Thoracic aorta (tissue), 2 donors: ENCODE results near the gene PRDM16. TPM values are rescaled to one million over a fixed set of nuclear protein-coding genes. Genes with fewer than 3 reads are reported as not detected.

Source experiments
- ATAC-seq: fragments of 150-250 bp; one replicate; pipeline ENCODE4 v1.8.0; 2017; ENCODE audit warnings: low read depth; ENCODE audit not compliant: insufficient number of reproducible peaks, low FRiP score
- DNase-seq: peaks from one replicate; pipeline ENCODE4 v3.0.0-alpha.2; 2020; ENCODE audit warnings: low spot score
- H3K27ac ChIP-seq, 2 donors: fragments of 200-600 bp; sonication (generic); 1 replicate in 1 of 2; 2 replicates in 1 of 2; pipeline ENCODE4 v1.5.1; 2016; ENCODE audit warnings: mild to moderate bottlenecking in 2 of 2, moderate library complexity in 2 of 2
- H3K27me3 ChIP-seq: fragments of 200-600 bp; sonication (generic); replicated peaks from 2 replicates; pipeline ENCODE4 v1.6.0; 2016; ENCODE audit warnings: mild to moderate bottlenecking; ENCODE audit not compliant: insufficient read depth
- H3K36me3 ChIP-seq: fragments of 200-600 bp; sonication (generic); one replicate; pipeline ENCODE4 v1.5.1; 2016
- H3K4me1 ChIP-seq, 2 donors: fragments of 200-600 bp; sonication (generic); 1 replicate in 1 of 2; 2 replicates in 1 of 2; pipeline versions ENCODE4 v1.5.1 to v1.6.0; 2016; ENCODE audit warnings: low read depth in 2 of 2, mild to moderate bottlenecking in 1 of 2; ENCODE audit not compliant: control insufficient read depth in 1 of 2
- H3K4me3 ChIP-seq: fragments of 200-600 bp; sonication (generic); 2 replicates; pipeline ENCODE4 v1.5.1; 2016; ENCODE audit warnings: mild to moderate bottlenecking
- H3K9me3 ChIP-seq: fragments of 200-600 bp; sonication (generic); 2 replicates; pipeline ENCODE4 v1.5.1; 2016
- total RNA-seq, 2 donors: library from RNA; depleted of rRNA; stranded (reverse); fragments of >200 nt; gene quantifications; one replicate each; pipeline versions ENCODE4 v1.1.0 to v1.2.3, GENCODE V29; 2016
- TF ChIP-seq, protein P1 (sequence below): fragments of 200-600 bp; sonication (generic); IDR thresholded peaks from one replicate; pipeline ENCODE4 v1.5.1; 2019; ENCODE audit warnings: antibody characterized with exemption

The PRDM16 gene
- total RNA-seq, 2 donors from 2014 or later: 68.9 to 85.4 TPM

- Histone ChIP-seq H3K4me3 (peak overlapping the region; percentile 6), H3K36me3 (no peaks in the 10 kb centered on the region), H3K4me1 (peaks cover 51 to 100% of the 10 kb centered on the region in 2 donors), H3K9me3 (no peaks in the 10 kb centered on the region), H3K27me3 (no peaks in the 10 kb centered on the region), H3K27ac (peak overlapping the region; percentile 95 to 97)
- TF ChIP-seq, protein P1, sequence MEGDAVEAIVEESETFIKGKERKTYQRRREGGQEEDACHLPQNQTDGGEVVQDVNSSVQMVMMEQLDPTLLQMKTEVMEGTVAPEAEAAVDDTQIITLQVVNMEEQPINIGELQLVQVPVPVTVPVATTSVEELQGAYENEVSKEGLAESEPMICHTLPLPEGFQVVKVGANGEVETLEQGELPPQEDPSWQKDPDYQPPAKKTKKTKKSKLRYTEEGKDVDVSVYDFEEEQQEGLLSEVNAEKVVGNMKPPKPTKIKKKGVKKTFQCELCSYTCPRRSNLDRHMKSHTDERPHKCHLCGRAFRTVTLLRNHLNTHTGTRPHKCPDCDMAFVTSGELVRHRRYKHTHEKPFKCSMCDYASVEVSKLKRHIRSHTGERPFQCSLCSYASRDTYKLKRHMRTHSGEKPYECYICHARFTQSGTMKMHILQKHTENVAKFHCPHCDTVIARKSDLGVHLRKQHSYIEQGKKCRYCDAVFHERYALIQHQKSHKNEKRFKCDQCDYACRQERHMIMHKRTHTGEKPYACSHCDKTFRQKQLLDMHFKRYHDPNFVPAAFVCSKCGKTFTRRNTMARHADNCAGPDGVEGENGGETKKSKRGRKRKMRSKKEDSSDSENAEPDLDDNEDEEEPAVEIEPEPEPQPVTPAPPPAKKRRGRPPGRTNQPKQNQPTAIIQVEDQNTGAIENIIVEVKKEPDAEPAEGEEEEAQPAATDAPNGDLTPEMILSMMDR: peak; percentile 26
- DNase-seq (no peak), ATAC-seq (no peak)
Observed at GRCh38 chr1:3119725-3120124, 50.7 kb downstream of the PRDM16 start.

DNA sequence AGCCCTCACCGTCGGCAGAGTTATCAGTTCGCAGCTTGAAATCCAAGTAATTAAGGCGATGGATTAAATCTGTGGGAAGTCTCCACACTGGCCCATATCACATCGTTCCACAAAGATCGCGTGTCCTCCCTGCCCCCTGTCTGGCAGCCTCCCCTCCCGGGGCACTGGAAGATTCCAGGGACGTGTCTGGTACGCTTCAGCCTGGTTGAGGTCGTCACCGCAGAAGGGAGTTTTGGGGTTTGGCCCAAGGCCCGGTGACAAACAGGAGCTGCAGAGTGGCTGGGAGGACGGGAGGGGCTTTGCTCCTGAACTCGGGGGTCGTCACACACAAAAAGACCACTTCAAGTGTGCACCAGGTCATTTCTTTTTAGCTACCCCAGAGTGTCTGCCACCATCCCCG, 51.1 kb downstream of the PRDM16 start:
- Histone ChIP-seq H3K4me1 (peaks cover 52 to 100% of the 10 kb centered on the region in 2 donors), H3K27ac (peak overlapping the region; percentile 95 to 97), H3K27me3 (no peaks in the 10 kb centered on the region), H3K4me3 (peak overlapping the region; percentile 6), H3K9me3 (no peaks in the 10 kb centered on the region), H3K36me3 (no peaks in the 10 kb centered on the region)
- DNase-seq (no peak), ATAC-seq (no peak)
- TF ChIP-seq, protein P1: no peak

- Histone ChIP-seq H3K4me1 (peaks cover 55 to 100% of the 10 kb centered on the region in 2 donors), H3K9me3 (no peaks in the 10 kb centered on the region), H3K36me3 (no peaks in the 10 kb centered on the region), H3K27ac (peak overlapping the region; percentile 95 to 97), H3K27me3 (no peaks in the 10 kb centered on the region), H3K4me3 (no peak overlapping the region)
- DNase-seq (no peak), ATAC-seq (no peak)
- TF ChIP-seq, protein P1: no peak
Observed at GRCh38 chr1:3120994-3121393, 52.0 kb downstream of the PRDM16 start.

GRCh38 chr1:3121401-3122210, 52.6 kb downstream of the PRDM16 start:
- TF ChIP-seq, protein P1: no peak
- Histone ChIP-seq H3K4me1 (peaks cover 55 to 100% of the 10 kb centered on the region in 2 donors), H3K36me3 (no peaks in the 10 kb centered on the region), H3K4me3 (no peak overlapping the region), H3K27me3 (no peaks in the 10 kb centered on the region), H3K9me3 (no peaks in the 10 kb centered on the region), H3K27ac (peak overlapping the region; percentile 95 to 97)
- no peak for DNase-seq
- no peak for ATAC-seq

DNA sequence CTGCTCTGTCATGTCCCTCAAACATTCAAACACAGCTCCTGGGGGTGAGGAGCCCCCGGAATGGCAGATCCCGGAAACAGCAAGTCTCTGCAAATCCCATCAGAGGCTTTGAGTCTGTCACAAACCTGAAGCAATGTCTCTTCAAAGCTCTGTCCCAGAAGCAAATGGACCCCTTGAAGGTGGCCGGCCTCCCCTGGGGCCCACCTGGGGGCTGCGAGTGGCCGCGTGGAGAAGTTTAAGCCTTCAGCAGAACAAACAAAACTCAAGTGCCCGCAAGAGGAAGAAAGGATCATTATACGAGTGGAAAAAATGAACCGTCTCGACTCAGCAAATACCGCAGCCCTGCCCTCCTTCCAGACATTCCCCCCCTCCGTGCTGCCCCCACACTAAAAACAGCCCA, 53.3 kb downstream of the PRDM16 start:
- no peak overlapping the region for H3K4me3 ChIP-seq
- peak overlapping the region; percentile 95 to 97 for H3K27ac ChIP-seq
- TF ChIP-seq, protein P1: no peak

More for the DNA sequence above, 53.3 kb downstream of the PRDM16 start:
- ATAC-seq (no peak), DNase-seq (no peak)
- Histone ChIP-seq H3K4me1 (peaks cover 55 to 100% of the 10 kb centered on the region in 2 donors), H3K36me3 (no peaks in the 10 kb centered on the region), H3K27me3 (no peaks in the 10 kb centered on the region), H3K9me3 (no peaks in the 10 kb centered on the region)
